Activated CD4-positive, alpha-beta T cell treated with anti-CD3 and anti-CD28 coated beads for 48 hours (primary cell): Measurements from ENCODE around the gene DNAJC16.

Source experiments
- DNase-seq: peaks from one replicate; pipeline ENCODE4 v3.0.0-alpha.2; 2020

Gene DNAJC16

DNA sequence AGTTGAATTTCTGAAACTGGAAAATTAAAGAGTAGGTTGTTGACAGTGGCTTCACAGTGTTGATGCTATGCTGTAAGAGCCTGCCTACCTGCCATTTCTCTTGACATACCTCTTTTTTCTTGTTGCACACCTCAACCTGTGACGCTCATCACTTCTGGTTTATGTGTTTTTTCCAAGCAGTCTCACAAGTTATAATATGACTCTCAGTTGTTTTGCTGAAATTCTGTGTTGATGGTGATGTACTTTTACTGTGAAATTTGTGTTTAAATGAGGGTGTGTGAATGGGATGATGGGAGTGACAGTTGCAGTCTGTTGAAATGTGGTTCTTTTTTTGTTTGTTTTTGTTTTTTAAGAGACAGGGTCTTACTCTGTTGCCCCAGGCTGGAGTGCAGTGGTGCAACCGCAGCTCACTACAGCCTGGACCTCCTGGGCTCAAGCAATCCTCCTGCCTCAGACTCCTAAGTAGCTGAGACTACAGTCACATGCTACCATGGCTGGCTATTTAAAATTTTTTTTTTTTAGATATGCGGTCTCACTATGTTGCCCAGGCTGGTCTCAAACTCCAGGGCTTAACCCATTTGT, 97.6 kb downstream of the DNAJC16 start:
- no peak for DNase-seq

DNA sequence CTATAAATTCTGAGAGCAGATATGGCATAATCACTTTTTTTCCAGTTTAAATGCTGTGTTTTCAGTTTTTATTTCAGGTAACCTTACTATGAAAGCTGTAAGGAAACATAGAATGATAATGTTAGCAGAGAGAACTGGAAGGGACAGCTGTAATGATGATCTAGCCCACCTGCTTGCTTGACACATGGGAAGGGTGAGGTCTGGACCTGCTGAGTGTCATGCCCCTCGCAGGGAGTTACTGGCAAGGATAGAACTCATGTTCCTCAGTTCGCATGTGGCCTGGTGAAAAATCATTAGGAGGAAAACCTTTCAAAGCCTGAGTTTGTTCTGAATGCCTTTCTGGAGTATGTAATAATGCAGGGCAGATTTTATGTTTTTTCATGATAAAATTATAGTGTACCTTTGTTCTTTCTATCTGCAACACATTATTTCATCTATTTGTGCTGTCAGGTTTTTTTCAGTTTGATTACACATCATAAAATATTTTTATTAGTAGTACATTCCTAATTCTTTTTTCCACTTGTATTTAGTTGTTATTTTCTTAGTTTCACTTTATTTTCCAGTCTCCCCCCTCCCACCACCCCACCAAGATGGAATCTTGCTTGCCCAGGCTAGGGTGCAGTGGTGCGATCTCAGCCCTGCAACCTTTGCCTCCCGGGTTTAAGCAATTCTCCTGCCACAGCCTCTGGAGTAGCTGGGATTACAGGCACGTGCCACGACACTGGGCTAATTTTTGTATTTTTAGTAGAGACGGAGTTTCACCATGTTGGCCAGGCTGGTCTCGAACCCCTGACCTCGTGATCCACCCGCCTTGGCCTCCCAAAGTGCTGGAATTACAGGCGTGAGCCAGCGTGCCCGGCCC, 98.6 kb downstream of the DNAJC16 start:
- DNase-seq = no peak
